Measurements from ENCODE around the gene AHSP.
A peak's percentile ranks its signal among the peaks of the same experiment; 100 is the strongest.
"Not testable (repeated sequence)": the region's sequence is repeated elsewhere in the genome, so short reads cannot be mapped to it uniquely, and the experiment has no call there.

AHSP gene

GRCh38 chr16:31527734-31528274 lies at the start of gene AHSP:
AHSP (plus strand) TSS chr16:31527900; CDS start chr16:31528140, 240 bp downstream.
- Mint-ChIP-seq H3K4me3 (peak within 1 kb of the TSS; percentile 78), H3K4me1 (peaks cover 13% of the 10 kb centered on the region), H3K27ac (no peak within 1 kb of the TSS), H3K9me3 (no peaks in the 10 kb centered on the region), H3K36me3 (ENCODE audit: low read depth) (no peaks in the 10 kb centered on the region), H3K27me3 (ENCODE audit: low read depth, poor library complexity) (peaks cover 12% of the 10 kb centered on the region)
- DNase-seq: no peak
- TF ChIP-seq CTCF (IDR thresholded peaks at IDR 0.05): no peak

GRCh38 chr16:31478956-31479355 lies 48.7 kb upstream of the AHSP start:
- TF ChIP-seq CTCF (IDR thresholded peaks at IDR 0.05): no peak
- no peak for DNase-seq
- H3K4me1 Mint-ChIP-seq: peaks cover 18% of the 10 kb centered on the region
- H3K4me3 Mint-ChIP-seq: no peak overlapping the region
- H3K27ac Mint-ChIP-seq: no peak overlapping the region
- H3K9me3 Mint-ChIP-seq: no peaks in the 10 kb centered on the region
- H3K27me3 Mint-ChIP-seq (ENCODE audit: low read depth, poor library complexity): peaks cover 90% of the 10 kb centered on the region
- peaks cover 6% of the 10 kb centered on the region for H3K36me3 Mint-ChIP-seq (ENCODE audit: low read depth)

GRCh38 chr16:31479751-31480150 lies 47.9 kb upstream of the AHSP start:
- Mint-ChIP-seq H3K36me3 (ENCODE audit: low read depth) (peaks cover 5% of the 10 kb centered on the region), H3K27me3 (ENCODE audit: low read depth, poor library complexity) (peaks cover 90% of the 10 kb centered on the region), H3K9me3 (no peaks in the 10 kb centered on the region), H3K4me3 (no peak overlapping the region), H3K27ac (no peak overlapping the region), H3K4me1 (peaks cover 26% of the 10 kb centered on the region)
- DNase-seq: no peak
- no peak for TF ChIP-seq CTCF (IDR thresholded peaks at IDR 0.05)

- Mint-ChIP-seq H3K27me3 (ENCODE audit: low read depth, poor library complexity) (peaks cover 90% of the 10 kb centered on the region), H3K27ac (no peak overlapping the region), H3K4me1 (peaks cover 29% of the 10 kb centered on the region), H3K4me3 (no peak overlapping the region), H3K9me3 (no peaks in the 10 kb centered on the region), H3K36me3 (ENCODE audit: low read depth) (no peaks in the 10 kb centered on the region)
- no peak for DNase-seq
- no peak for TF ChIP-seq CTCF (IDR thresholded peaks at IDR 0.05)
Observed at GRCh38 chr16:31480851-31481536, 46.7 kb upstream of the AHSP start.

- H3K36me3 Mint-ChIP-seq (ENCODE audit: low read depth): no peaks in the 10 kb centered on the region
- no peak within 1 kb of the TSS for H3K4me3 Mint-ChIP-seq
- peaks cover 16% of the 10 kb centered on the region for H3K4me1 Mint-ChIP-seq
- no peak for TF ChIP-seq CTCF (IDR thresholded peaks at IDR 0.05)
- H3K9me3 Mint-ChIP-seq: no peaks in the 10 kb centered on the region
- no peak for DNase-seq
- no peak within 1 kb of the TSS for H3K27ac Mint-ChIP-seq
- peaks cover 90% of the 10 kb centered on the region for H3K27me3 Mint-ChIP-seq (ENCODE audit: low read depth, poor library complexity)
Observed at GRCh38 chr16:31483081-31483480, 44.6 kb upstream of the AHSP start, which contains the start of gene SLC5A2. SLC5A2 (plus strand) TSS chr16:31483123; CDS start chr16:31483137, 14 bp downstream.

GRCh38 chr16:31484048-31484447 lies 43.7 kb upstream of the AHSP start:
- H3K9me3 Mint-ChIP-seq; DNase-seq; H3K4me3 Mint-ChIP-seq; H3K27ac Mint-ChIP-seq; H3K36me3 Mint-ChIP-seq (ENCODE audit: low read depth): not testable (repeated sequence)
- Mint-ChIP-seq H3K4me1 (peaks cover 13% of the 10 kb centered on the region), H3K27me3 (ENCODE audit: low read depth, poor library complexity) (peaks cover 90% of the 10 kb centered on the region)

All from nephron progenitor cell (in vitro differentiated cells).